Measurements from ENCODE around the gene CTNS. TPM values are rescaled to one million over a fixed set of nuclear protein-coding genes. Genes with fewer than 3 reads are reported as not detected.

Gene CTNS
- total and polyA plus RNA-seq, 4 donors, result 7.7 to 24.9 (median 19.2) TPM

DNA sequence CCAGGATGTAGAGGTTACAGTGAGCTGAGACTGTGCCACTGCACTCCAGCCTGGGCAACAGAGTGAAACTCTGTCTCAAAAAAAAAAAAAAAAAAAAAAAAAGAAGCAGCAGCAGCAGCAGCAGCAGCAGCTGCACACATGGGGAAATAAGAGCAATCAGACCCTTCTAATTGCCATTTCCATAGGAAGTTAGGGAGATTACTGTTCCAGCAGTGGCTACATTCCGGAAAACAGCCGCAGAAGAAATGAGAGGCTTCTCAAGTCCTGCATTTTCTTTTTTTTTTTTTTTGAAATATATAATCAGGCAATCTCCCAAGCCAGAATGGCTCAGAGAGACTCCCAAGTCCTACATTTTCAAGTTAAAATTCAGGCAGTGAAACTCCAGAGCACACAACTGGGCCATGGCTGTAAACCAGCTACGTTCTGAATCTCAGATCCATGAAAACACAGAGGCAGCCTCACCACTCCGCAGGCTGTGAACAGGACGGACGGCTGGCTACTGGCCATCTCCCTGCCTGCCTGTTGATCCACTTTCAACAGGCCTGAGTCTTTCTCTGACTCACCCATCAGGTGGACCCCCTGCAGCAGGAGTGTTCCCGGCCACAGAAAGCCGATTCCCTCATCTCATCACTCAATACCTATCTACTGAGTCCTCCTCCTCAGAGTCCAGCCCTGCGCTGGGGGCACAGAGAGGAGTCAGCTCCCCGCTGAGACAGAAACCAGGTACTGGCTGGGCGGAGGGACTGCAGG, 42.3 kb upstream of the CTNS start:
- Histone ChIP-seq H3K9ac (ENCODE audit: insufficient read depth in 1 of 2, low read length in 2 of 2) (peak overlapping the region in 1 of 2 donors; percentile 55), H3K4me3 (no peak overlapping the region), H3K4me1 (ENCODE audit: control insufficient read depth in 5 of 5, insufficient read depth in 5 of 5, low read length in 5 of 5) (peaks cover 0 to 10% (median 0%) of the 10 kb centered on the region in 5 donors), H3K27ac (ENCODE audit: low read depth in 1 of 2, low read length in 1 of 2) (no peak overlapping the region), H3K27me3 (ENCODE audit: control insufficient read depth in 3 of 3, insufficient read depth in 3 of 3, low read length in 2 of 3) (peaks cover 0 to 3% (median 0%) of the 10 kb centered on the region in 3 donors), H3K9me3 (ENCODE audit: control insufficient read depth in 4 of 4, insufficient read depth in 3 of 4, low read length in 3 of 4) (no peaks in the 10 kb centered on the region), H3K36me3 (ENCODE audit: control insufficient read depth in 4 of 4, insufficient read depth in 4 of 4, low read length in 4 of 4) (peaks cover 3 to 21% (median 7%) of the 10 kb centered on the region in 4 donors)
- ATAC-seq (ENCODE audit: insufficient read depth, low FRiP score) (no peak), DNase-seq (peak in 2 of 3 donors; percentile 53 to 58)
- TF ChIP-seq, protein P1, sequence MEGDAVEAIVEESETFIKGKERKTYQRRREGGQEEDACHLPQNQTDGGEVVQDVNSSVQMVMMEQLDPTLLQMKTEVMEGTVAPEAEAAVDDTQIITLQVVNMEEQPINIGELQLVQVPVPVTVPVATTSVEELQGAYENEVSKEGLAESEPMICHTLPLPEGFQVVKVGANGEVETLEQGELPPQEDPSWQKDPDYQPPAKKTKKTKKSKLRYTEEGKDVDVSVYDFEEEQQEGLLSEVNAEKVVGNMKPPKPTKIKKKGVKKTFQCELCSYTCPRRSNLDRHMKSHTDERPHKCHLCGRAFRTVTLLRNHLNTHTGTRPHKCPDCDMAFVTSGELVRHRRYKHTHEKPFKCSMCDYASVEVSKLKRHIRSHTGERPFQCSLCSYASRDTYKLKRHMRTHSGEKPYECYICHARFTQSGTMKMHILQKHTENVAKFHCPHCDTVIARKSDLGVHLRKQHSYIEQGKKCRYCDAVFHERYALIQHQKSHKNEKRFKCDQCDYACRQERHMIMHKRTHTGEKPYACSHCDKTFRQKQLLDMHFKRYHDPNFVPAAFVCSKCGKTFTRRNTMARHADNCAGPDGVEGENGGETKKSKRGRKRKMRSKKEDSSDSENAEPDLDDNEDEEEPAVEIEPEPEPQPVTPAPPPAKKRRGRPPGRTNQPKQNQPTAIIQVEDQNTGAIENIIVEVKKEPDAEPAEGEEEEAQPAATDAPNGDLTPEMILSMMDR (IDR thresholded peaks at IDR 0.05; ENCODE audit: control extremely low read depth, extremely low read depth), result no peak
- 77 to 81% methylated on average over 11 of the region's 11 CpGs for WGBS, 2 donors

DNA sequence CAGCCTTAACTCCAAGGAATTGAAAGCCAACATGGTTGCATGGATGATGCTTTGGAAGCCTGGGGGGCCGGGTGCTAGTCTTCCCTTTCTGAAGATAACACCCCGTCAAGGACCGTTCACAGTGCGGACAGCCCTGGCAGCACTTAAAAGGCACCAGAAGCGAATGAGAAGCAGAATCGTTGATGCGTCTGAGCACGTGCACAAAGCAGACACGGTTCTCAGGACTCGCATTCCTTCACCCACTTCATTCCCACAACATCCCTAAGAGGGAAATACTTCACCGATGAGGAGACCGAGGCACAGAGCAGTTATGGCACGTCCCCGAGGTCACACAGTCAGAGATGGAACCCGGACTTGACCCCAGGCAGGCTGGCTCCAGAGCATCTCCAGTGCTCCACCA, 41.6 kb upstream of the CTNS start:
- no peaks in the 10 kb centered on the region for H3K9me3 ChIP-seq (ENCODE audit: control insufficient read depth in 4 of 4, insufficient read depth in 3 of 4, low read length in 3 of 4)
- no peak for ATAC-seq (ENCODE audit: insufficient read depth, low FRiP score)
- TF ChIP-seq, protein P1 (IDR thresholded peaks at IDR 0.05; ENCODE audit: control extremely low read depth, extremely low read depth), result no peak
- H3K27me3 ChIP-seq (ENCODE audit: control insufficient read depth in 3 of 3, insufficient read depth in 3 of 3, low read length in 2 of 3), result peaks cover 0 to 3% (median 0%) of the 10 kb centered on the region in 3 donors
- DNase-seq, result peak in 1 of 3 donors; percentile 5
- peaks cover 0 to 10% (median 0%) of the 10 kb centered on the region in 5 donors for H3K4me1 ChIP-seq (ENCODE audit: control insufficient read depth in 5 of 5, insufficient read depth in 5 of 5, low read length in 5 of 5)
- H3K27ac ChIP-seq (ENCODE audit: low read depth in 1 of 2, low read length in 1 of 2), result no peak overlapping the region
- 74 to 85% methylated on average over 15 of the region's 15 CpGs for WGBS, 2 donors
- H3K9ac ChIP-seq (ENCODE audit: insufficient read depth in 1 of 2, low read length in 2 of 2), result no peak overlapping the region
- no peak overlapping the region for H3K4me3 ChIP-seq
- peaks cover 0 to 14% (median 6%) of the 10 kb centered on the region in 4 donors for H3K36me3 ChIP-seq (ENCODE audit: control insufficient read depth in 4 of 4, insufficient read depth in 4 of 4, low read length in 4 of 4)

DNA sequence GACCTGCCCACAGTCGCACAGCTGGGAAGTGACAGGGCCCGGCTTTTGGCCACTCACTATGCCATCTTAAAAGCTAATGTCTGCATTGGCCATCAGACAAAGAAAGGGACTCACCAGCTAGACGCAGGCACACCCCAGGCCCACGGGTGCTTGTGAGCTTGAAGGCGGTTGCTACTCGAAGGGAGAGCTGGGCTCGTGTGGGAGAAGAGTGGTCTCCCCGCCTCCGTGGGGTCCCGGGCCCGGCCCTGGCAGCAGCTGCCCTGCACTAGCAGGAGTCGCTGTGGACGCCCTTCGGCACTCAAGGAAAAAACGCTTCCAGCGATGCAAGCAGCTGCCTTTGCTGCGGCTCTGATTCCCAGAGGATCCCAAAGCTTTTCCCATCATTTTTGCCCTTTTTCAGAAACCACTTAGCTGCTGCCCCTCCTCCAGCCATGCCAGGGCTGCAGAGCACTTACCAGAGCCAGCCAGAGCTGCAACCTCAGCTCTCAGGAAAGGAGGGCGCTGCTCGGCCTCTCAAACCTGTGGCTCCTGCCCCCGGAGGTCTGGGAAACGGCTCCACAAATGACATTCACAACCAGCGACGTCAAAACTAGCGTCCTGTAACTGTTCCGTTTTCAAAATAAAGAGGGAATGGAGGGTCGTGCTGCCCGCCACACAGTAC, 39.6 kb upstream of the CTNS start:
- no peak for DNase-seq
- H3K27ac ChIP-seq (ENCODE audit: low read depth in 1 of 2, low read length in 1 of 2), result no peak overlapping the region
- WGBS, 2 donors, result 91 to 96% methylated on average over 27 of the region's 27 CpGs
- no peak overlapping the region for H3K9ac ChIP-seq (ENCODE audit: insufficient read depth in 1 of 2, low read length in 2 of 2)
- H3K27me3 ChIP-seq (ENCODE audit: control insufficient read depth in 3 of 3, insufficient read depth in 3 of 3, low read length in 2 of 3), result peaks cover 0 to 3% (median 0%) of the 10 kb centered on the region in 3 donors
- H3K4me3 ChIP-seq, result no peak overlapping the region
- peaks cover 0 to 5% (median 1%) of the 10 kb centered on the region in 4 donors for H3K36me3 ChIP-seq (ENCODE audit: control insufficient read depth in 4 of 4, insufficient read depth in 4 of 4, low read length in 4 of 4)
- H3K9me3 ChIP-seq (ENCODE audit: control insufficient read depth in 4 of 4, insufficient read depth in 3 of 4, low read length in 3 of 4), result no peaks in the 10 kb centered on the region
- TF ChIP-seq, protein P1 (IDR thresholded peaks at IDR 0.05; ENCODE audit: control extremely low read depth, extremely low read depth), result no peak
- no peak for ATAC-seq (ENCODE audit: insufficient read depth, low FRiP score)
- H3K4me1 ChIP-seq (ENCODE audit: control insufficient read depth in 5 of 5, insufficient read depth in 5 of 5, low read length in 5 of 5), result peaks cover 0 to 10% (median 0%) of the 10 kb centered on the region in 5 donors

All from lung (tissue), 12 donors.